GM19193 (cell line): ENCODE measurements around the gene NBAS.

Source experiments
- POLR2A ChIP-seq: IDR thresholded peaks from 4 replicates; pipeline ENCODE4 v1.6.1; 2011; ENCODE audit not compliant: insufficient read depth, insufficient read length; ENCODE audit errors: extremely low read depth

The NBAS gene

DNA sequence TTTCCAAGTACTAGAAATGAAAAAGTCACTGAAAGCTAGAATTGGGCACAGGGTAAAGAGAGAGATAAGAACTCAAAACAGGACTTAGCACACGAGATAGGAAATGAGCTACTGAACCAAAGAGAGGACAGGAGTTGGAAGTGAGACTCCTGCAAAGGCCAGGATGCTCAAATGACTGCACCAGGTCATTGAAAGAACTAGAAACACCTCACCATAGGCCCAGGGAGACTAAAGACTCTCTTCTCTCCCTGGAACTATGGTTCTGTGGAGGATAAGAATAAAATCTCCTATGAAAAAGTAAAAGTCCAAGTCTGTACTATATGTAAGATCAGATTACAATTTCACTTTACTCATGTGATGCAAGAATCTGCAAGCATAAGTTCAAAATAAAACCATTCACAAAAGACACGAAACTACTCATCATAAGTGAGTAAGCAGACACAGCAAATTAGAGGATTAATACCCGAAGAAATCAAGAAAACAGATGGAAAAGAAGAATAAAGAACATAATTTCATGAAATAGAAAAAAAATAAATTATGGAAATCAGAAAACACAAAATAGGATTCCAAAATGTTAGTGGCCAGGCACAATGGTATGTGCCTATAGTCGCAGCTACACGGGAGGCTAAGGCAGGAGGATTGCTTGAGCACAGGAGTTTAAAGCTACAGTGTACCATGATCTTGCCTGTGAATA, 6.5 kb downstream of the NBAS start:
- TF ChIP-seq POLR2A: no peak

- TF ChIP-seq POLR2A: no peak
Measured at GRCh38 chr2:15553951-15554350, 7.2 kb downstream of the NBAS start.

DNA sequence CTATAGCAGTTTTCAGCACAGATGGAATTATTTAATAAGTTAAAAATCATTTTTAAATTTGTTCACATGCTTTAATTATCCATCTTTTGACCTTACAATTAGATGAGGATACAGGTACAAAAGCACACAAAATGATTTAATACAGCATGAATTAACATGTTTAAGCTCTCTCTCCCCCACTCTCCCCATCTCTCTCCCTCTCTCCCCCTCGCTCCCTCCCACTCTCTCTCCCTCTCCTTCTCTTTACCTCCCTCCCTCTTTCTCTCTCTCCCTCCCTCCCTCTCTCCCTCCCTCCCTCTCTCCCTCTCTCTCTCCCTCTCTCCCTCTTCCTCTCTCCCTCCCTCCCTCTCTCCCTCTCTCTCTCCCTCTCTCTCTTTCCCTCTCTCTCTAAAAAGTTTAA, 7.6 kb downstream of the NBAS start:
- TF ChIP-seq POLR2A: no peak

GRCh38 chr2:15548974-15549373, 12.2 kb downstream of the NBAS start:
- TF ChIP-seq POLR2A: no peak

DNA sequence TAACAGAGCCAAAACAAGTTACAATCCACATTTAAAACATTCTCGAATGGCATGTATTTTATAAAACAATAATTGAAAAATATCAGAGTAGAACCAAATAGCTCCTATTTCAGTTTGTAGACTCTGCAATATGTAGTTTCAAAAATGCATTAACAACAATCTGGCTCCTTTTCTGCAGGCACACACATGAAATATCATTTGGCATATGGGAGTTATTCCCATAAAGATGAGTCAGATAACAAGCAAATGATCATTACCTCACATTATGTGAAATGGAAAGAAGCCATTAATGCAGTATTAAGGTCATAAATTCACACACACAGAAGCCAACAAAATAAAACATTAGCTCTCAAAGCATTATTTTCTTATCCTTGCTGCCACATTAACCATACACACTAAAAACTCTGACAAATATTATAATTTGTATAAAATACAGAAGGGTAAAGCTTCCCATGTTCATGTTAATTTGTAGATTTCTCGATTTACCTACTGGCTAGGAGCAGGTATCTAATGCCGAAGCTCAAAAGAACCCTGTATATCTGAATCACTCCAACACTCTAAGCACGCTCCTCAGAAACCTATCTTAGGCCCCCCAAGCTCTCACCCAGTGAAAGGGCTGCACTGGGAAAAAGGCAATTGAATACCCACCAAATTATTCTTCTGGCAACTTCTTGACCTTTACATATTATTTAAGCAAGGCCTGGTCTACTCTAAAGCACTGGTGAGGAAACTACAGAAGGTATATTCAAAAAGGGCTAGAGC, 13.8 kb downstream of the NBAS start:
- TF ChIP-seq POLR2A: no peak

DNA sequence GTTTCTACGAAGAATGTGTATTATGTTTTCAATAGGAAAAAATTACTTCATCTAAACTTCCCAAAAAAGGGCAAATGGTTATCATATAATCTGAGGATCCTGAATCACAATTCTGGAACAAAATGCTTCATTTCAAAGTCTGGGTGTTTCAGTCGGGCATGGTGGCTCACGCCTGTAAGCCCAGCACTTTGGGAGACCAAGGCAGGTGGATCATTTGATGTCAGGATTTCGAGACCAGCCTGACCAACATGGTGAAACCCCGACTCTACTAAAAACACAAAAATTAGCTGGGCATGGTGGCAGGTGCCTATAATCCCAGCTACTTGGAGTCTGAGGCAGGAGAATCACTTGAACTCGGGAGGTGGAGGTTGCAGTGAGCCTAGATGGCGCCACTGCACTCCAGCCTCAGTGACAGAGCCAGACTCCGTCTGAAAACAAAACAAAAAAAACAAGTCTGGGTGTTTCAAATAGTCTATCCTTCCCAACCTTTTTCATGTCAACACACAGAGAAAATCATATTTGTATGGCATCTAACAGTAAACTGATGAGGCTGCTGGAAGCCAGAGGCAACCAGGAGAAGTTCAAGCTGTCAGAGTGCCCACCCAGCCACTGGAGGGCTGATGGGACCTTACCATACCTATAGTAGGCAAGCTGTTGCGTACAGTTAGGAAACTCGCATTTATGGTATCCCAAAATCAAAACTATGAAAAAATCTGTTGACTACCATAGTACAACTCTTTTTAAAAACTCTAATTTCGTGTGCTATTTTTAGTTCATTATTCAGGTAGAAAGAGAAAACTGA, 14.6 kb downstream of the NBAS start:
- no peak for TF ChIP-seq POLR2A

- TF ChIP-seq POLR2A: no peak
Measured at GRCh38 chr2:15544227-15544626, 16.9 kb downstream of the NBAS start.

DNA sequence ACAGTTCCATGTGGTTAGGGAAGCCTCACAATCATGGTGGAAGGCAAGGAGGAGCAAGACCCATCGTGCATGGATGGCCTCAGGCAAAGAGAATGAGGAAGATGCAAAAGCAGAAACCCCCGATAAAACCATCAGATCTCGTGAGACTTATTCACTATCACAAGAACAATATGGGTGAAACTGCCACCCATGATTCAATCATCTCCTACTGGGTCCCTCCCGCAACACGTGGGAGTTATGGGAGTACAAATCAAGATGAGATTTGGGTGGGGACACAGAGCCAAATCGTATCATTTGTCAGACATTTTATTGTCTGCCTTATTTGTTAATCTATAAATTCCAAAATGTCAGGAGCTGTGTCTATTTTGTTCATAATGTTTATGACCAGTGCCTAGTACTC, 17.6 kb downstream of the NBAS start:
- no peak for TF ChIP-seq POLR2A

GRCh38 chr2:15543053-15543452, 18.1 kb downstream of the NBAS start:
- no peak for TF ChIP-seq POLR2A

DNA sequence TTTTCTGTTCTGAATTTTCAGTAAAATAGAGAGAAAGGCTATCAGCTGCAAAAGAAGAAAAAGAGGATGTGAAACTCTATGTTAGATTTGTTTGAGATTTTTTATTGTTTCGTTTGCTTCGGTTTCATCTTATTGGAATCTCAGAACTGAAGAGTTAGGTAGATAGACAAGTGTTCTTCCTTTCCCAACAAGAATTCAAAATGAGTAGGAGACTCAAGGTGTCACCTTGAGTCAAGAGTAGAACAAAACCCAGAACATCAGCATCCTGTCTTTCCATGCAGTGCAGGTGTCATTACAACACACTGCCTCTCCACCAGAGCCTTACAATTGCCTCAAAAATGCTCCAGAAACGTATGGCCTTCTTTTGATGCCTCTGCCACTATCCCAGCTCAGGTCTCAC, 21.1 kb downstream of the NBAS start:
- no peak for TF ChIP-seq POLR2A

DNA sequence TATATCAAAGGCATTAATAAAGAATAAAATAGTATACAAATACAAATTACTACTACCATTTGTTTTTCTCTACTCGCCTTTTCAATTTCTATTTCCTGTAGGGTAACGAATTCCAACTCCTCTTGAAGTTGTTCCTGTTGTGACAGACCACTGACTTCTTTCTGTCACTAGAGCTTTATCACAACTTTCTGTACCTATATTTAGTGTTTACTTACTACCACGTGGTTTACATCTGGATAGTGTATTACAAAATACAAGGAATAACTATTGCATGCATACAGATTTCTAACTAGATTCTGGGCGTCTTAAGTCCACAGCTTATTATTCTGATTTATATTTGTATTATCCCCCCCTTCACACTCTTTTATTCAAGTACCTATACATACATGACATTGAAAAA, 22.3 kb downstream of the NBAS start:
- TF ChIP-seq POLR2A: no peak

- TF ChIP-seq POLR2A: no peak
Measured at GRCh38 chr2:15533860-15534480, 27.2 kb downstream of the NBAS start.

GRCh38 chr2:15532996-15533395, 28.1 kb downstream of the NBAS start:
- TF ChIP-seq POLR2A: no peak

DNA sequence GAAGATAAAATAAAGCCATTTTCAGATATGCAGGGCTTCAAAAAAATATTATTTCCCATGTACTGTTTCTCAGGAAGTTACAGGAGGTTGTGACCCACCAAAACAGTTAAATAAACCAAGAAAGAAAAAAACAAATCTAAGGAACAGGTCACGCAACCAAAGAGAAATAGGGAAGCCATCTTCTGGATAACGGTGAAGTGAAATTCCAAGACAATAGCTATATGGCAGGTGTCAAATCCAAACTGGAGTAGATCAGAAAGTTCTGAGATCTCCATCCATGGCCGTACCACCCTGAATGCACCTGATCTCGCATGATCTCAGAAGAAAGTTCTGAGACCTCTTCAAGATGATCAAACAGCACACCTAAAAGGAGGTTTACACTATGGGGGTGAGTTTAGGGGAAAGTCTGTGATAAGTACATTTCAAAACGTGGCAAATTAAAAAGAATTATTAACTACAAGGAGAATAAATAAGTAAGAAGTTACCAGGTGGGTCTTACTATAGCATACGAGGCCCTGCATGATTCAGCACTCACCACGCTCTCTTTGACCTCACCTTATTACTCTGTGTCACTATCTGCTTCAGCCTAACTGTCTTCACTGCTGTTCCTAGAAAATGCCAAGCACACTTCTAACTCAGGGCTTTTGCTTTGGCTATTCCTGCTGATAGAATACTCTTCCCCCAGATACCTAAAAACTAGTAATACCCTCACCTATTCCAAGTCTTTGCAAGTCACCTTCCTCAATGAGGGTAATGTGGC, 29.9 kb downstream of the NBAS start:
- no peak for TF ChIP-seq POLR2A
